Stimulated activated CD4-positive, alpha-beta T cell treated with anti-CD3 and anti-CD28 coated beads, Interleukin-1b, Interleukin-23, amount 100 ng/mL, for 24 hours (primary cell): Measurements from ENCODE around the gene SIX1.

ENCODE experiments used
- DNase-seq, 4 experiments: peaks; one replicate each; pipeline ENCODE4 v3.0.0-alpha.2; 2020; ENCODE audit warnings: low read depth in 4 of 4, low spot score in 1 of 4

SIX1 gene

DNA sequence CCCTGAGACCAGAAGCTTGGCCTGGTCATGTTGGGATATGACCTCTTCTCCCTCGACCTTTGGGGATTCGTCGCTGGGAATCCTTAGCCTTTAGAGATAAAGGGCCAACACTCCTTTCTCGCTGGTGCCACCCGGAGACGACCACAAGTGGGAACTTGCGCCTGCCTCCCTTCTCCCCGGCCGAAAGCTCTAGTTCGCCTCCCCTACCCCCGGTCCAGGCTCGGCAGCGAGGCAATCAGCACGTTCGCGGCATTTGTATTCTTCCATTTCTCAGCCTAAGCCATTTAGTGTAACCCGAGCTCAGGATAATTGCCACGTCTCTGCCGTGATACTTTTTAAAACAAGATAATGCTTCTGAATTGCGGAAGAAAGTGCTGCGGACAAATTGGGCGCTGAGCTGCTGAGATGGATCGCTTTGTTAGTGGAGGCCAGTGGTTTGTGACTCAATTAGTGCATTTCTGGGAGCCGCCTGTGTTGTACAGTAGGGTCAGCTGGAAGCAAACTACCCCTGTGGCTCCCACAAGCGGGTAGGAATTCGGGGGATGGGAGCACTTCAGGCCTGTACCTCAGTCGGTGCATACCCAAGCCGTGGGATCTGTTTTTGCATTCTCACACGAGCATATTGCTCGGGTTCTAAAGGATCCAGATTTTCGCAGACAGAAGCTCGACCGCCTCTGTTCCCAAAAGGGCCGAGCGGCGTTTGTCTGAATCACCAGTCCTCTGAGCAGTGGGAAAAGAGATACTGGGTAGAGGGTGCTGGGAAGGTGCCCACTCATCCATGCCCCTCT lies 6.8 kb upstream of the SIX1 start:
- no peak for DNase-seq

DNA sequence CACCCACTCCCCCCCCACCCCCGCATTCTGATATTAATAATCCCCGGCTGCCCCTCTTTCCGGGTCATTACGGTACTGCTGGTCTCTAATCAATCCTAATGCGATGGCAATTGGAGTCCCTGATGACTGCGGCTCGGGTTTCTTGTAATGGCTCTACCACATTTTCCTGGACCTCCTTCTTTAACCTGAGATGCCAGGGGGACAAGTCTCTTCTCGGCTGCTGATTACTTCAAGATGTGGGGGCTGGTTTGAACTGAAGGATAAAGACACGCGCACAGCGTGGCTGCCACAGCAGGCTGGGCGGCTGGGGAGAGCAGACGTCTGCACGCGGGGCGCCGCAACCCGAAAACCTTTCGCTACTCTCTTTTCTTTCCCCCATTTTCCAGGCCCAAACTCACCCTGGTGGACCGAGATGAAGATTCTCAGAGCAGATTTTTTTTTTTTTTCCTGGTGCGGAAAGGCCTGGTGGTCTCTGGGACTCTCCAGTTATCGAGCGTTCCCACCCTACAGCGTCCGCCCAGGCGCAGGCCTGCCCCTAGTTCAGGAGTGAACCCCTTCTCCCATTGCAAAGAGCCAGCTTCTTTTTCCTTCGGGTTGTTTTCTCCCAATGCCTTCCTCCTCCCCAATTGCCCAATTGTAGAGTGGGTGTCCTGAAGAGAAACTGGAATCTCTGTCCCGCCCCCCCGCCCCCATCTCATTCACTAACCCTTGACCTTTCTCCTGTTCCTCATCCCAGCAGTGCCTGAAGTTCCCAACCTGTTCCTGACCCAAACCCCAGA lies 6.0 kb upstream of the SIX1 start:
- no peak for DNase-seq

DNA sequence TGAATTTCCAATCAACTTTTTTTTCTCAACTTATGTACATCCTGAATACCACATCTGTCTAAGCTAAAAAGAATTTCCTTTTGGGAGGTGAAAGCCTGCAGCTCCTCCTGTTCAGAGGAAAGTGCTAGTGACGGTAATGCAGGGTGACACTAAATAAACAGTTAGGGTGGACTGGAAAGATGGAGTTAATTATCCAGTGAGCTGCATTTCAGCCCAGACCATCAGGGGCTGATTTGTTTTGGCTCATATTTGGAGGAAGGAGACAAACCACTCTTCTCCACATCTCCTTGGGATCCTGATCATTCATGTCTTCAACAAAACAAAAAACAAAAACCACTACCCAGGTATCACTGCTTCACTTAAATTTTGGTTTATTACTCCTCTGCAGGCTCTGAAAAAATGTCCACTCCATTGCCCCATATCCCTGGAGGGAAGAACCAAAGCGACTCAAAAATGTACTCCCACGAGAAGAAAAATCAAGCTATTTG lies 5.1 kb upstream of the SIX1 start:
- no peak for DNase-seq

DNA sequence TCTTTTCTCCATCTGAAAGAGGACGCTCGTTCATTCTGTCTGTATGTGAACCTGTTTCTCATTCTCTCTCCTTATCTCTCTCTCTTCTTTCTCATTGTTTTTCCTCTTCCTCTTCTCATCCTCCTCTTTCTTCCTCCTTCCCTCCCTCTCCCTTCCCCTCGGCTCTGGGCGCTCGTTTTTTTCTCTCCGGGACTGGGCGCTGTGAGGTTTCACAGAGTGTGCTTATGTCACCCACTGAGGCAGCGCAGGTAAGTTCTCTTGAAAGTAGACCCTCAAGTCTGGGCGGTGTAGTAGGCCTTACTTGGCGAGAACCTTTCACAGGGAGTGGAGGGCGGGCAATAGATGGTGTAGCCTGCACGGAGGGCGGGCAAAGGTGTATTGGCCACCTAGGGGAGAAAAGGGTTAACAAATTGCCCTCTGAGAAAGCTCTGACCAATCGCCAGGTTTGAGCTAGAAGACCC lies 4.5 kb upstream of the SIX1 start:
- DNase-seq, result no peak

GRCh38 chr14:60652674-60653651 lies 3.7 kb upstream of the SIX1 start:
- DNase-seq, result no peak

GRCh38 chr14:60651796-60652673 lies 2.8 kb upstream of the SIX1 start:
- no peak for DNase-seq

GRCh38 chr14:60651086-60651795 lies 2.0 kb upstream of the SIX1 start:
- no peak for DNase-seq

- no peak for DNase-seq
Measured at GRCh38 chr14:60650373-60650961, 1.2 kb upstream of the SIX1 start.

- no peak for DNase-seq
Measured at GRCh38 chr14:60649875-60650372, 647 bp upstream of the SIX1 start.

DNA sequence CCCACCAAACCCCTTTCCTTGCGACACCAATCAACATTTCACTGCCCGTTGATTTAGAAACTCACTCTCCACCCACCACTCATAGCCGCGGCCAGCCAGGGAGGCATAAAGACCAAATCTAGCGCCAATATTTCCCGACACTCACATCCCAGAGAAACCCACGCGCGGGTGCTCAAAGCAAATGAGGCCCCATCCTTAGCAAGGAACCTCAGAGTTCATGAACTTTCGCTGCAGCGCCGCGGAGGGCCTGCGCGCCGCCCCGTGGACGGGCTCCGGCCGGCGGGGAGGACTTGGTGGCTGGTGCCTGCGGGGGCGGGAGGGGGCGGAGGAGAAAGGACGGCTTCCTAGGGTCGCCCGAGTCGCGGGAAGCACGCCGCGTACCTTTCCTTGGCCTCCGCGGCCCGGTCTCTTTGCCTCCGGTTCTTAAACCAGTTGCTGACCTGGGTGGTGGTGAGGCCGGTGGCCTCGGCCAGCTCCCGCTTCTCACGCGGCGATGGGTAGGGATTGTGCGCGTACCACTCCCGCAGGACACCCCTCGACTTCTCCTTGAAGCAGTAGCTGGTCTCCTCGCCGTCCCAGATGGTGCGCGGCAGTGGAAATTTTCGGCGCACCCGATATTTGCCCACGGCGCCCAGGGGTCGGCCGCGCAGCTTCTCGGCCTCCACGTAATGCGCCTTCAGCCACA lies 886 bp downstream of the SIX1 start:
- DNase-seq, result no peak

- DNase-seq, result no peak
Measured at GRCh38 chr14:60647837-60648248, 1.4 kb downstream of the SIX1 start.

DNA sequence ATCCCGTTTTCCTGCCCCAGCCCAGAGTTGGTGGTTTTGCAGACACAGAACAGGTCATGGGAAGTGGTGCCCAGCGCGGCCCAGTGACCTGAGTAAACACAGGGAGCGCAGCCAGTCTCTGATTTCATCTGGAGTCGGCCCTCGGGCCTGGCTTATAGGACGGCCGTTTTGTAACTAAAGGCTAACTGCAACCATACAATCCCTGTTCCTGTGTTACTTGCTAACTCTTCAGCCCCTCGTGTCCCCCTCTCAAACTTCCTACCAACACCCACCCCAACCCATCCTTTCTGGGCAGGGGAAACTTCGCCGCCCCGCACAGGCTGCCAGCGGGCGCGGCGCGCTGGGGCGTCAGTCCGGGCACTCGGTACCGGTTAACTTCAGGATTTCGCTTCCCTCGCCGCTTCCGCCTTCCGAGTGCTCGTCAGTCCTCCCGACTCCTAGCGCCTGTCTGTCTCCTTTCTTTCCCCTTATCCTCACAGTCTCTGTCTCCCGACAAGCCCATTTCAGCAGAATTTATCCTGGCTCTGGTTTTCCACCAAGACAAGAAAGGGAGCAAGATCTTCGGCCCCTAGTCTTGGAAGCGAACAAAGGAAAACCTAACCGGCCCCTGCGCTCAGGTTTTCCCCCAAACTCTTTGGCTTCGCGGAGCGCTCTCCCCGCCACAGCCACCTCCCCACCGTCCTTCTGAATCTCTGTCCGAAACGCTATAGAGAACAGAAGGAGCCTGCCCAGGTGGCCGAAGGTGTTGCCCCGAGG lies 2.0 kb downstream of the SIX1 start:
- no peak for DNase-seq

GRCh38 chr14:60646226-60646818 lies 3.0 kb downstream of the SIX1 start:
- no peak for DNase-seq

- DNase-seq, result no peak
Measured at GRCh38 chr14:60645126-60645741, 4.0 kb downstream of the SIX1 start.

DNA sequence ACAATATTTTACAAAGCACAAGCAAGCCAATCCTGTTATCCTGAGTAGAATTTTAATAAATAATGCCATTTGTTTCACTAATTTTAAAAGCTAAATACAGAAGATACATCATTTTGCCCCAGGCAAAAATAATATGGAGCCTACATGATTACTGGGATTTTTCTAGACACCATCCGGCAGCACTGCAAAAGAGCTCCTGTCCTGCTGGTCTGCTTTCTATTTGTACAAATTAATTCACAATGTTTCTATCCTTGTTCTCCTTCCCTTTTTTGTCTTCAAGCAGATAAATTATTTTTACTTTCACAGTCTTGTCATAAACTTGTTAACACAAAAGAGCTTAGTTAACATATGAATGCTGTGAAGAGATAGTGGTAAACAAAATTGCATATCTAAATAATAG lies 4.6 kb downstream of the SIX1 start:
- no peak for DNase-seq

DNA sequence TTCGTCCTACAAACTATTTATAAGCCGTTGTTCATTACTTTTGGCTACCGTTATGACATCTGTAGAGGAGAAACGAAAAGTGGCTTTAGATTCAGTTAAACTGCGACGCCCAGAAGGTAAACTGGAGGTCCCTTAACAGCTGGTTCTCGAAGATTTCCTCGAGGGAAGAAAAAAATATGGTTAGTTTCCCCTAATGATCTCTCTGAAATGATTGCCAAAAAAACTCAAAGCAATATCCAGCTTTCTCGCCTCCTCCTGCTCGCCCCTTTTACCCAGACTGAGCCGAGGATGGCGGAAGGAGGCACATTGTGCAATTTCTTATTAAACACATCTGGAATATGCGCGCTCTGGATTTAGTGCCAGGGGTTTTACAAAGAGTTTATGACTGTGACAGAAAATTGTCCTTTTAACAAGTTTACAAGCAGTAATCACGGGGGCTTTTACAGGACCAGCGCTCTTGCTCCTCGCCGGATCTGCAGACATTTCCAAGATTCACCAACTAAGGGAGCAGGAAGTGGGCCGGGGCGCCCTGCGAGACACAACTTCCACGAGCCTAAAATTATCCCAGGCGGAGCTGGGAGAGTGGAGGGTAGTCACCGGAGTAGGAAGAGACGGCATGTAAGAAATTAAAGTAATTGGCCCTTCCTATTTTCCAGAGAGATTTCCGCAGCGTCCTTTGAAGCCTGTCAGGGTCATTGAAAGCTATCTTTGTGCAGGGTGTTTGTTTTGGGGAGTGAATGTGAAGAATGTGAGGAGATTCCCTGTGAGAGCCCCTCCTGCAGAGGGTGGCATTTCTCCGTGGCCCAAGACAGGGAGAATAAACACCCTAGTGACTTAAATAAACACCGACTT lies 5.6 kb downstream of the SIX1 start:
- DNase-seq, result no peak
